ENCODE data around the gene ARHGEF1. TPM values are rescaled to one million over a fixed set of nuclear protein-coding genes. Genes with fewer than 3 reads are reported as not detected.

ARHGEF1 gene
- total RNA-seq, 1 donor from 2014 or later: 113 TPM

DNA sequence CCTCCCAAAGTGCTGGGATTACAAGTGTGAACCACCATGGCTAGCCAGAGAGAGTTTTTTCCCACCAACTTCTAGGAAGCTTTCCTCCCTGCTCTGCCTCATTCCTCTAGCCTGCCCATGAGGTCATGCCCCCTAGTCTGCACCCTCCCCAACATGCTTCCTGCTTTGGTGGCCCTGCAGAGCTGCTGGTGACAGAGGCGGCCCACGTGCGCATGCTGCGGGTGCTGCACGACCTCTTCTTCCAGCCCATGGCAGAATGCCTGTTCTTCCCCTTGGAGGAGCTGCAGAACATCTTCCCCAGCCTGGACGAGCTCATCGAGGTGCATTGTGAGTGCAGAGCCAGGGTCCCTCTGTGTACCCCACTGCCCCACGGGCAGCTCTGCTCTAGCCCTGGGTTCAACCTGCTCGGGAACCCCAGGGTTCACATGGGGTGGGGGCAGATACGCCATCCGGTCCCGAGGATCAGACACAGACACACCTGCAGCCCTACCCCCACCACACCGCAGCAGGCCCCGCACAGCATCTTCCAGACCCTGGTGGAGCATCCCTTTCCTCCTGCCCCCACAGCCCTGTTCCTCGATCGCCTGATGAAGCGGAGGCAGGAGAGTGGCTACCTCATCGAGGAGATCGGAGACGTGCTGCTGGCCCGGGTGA lies 18.9 kb downstream of the ARHGEF1 start:
- Mint-ChIP-seq H3K4me3 (ENCODE audit: unreplicated experiment) (no peak overlapping the region), H3K4me1 (ENCODE audit: unreplicated experiment) (peaks cover 6% of the 10 kb centered on the region), H3K27me3 (ENCODE audit: unreplicated experiment) (peaks cover 11% of the 10 kb centered on the region), H3K36me3 (ENCODE audit: low read depth, unreplicated experiment) (peaks cover 46% of the 10 kb centered on the region), H3K27ac (ENCODE audit: unreplicated experiment) (no peak overlapping the region), H3K9me3 (ENCODE audit: unreplicated experiment) (no peaks in the 10 kb centered on the region)
- DNase-seq (ENCODE audit: low spot score): no peak
- TF ChIP-seq, protein P1, sequence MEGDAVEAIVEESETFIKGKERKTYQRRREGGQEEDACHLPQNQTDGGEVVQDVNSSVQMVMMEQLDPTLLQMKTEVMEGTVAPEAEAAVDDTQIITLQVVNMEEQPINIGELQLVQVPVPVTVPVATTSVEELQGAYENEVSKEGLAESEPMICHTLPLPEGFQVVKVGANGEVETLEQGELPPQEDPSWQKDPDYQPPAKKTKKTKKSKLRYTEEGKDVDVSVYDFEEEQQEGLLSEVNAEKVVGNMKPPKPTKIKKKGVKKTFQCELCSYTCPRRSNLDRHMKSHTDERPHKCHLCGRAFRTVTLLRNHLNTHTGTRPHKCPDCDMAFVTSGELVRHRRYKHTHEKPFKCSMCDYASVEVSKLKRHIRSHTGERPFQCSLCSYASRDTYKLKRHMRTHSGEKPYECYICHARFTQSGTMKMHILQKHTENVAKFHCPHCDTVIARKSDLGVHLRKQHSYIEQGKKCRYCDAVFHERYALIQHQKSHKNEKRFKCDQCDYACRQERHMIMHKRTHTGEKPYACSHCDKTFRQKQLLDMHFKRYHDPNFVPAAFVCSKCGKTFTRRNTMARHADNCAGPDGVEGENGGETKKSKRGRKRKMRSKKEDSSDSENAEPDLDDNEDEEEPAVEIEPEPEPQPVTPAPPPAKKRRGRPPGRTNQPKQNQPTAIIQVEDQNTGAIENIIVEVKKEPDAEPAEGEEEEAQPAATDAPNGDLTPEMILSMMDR (IDR thresholded peaks at IDR 0.05; ENCODE audit: unreplicated experiment): no peak

DNA sequence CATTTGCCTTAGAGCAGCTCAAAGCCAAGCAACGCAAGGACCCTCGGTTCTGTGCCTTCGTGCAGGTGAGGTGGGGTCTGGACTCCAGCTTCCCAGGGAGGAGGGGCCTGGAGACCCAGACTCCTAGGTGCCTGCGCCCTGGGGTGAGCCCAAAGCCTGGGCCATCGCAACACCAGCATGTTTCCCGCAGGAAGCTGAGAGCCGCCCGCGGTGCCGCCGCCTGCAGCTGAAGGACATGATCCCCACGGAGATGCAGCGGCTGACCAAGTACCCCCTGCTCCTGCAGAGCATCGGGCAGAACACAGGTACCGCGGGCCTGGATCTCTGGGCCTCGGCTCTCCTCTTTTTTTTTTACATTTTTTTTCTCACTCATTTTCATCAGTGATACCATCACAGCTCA lies 19.6 kb downstream of the ARHGEF1 start:
- Mint-ChIP-seq H3K4me3 (ENCODE audit: unreplicated experiment) (no peak overlapping the region), H3K27me3 (ENCODE audit: unreplicated experiment) (peaks cover 11% of the 10 kb centered on the region), H3K27ac (ENCODE audit: unreplicated experiment) (no peak overlapping the region), H3K36me3 (ENCODE audit: low read depth, unreplicated experiment) (peaks cover 44% of the 10 kb centered on the region), H3K4me1 (ENCODE audit: unreplicated experiment) (peaks cover 5% of the 10 kb centered on the region), H3K9me3 (ENCODE audit: unreplicated experiment) (no peaks in the 10 kb centered on the region)
- DNase-seq (ENCODE audit: low spot score): no peak
- TF ChIP-seq, protein P1 (IDR thresholded peaks at IDR 0.05; ENCODE audit: unreplicated experiment): no peak

DNA sequence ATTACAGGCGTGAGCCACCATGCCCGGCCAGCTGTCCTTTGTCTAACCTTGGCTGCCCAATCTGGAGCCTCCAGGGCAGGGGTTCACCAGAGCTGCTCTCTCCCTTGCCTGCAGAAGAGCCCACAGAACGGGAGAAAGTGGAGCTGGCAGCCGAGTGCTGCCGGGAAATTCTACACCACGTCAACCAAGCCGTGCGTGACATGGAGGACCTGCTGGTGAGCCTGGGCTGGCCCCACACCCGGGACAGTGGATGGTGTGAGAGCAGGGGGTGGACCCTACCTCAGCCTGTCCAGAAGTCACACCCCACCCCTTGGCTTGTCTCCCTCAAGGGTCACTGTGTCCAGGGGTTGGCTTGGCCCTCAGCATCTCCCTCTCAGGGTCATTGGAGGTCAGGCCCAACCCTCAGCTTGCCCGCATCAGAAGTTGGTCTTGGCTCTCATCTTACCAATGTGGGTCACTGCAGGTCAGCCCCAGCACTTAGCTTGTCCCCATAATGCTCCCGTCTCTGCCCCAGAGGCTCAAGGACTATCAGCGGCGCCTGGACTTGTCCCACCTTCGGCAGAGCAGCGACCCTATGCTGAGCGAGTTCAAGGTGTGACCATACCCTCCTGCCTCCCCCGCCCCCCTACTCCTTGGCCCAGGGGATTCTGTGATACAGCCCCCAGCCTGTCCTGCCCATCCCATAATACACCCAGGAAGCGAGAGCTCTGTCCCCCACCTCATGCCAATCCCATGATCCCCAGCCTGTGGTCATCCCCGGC lies 20.4 kb downstream of the ARHGEF1 start:
- peaks cover 37% of the 10 kb centered on the region for H3K36me3 Mint-ChIP-seq (ENCODE audit: low read depth, unreplicated experiment)
- H3K4me3 Mint-ChIP-seq (ENCODE audit: unreplicated experiment): no peak overlapping the region
- H3K27ac Mint-ChIP-seq (ENCODE audit: unreplicated experiment): no peak overlapping the region
- H3K27me3 Mint-ChIP-seq (ENCODE audit: unreplicated experiment): peaks cover 10% of the 10 kb centered on the region
- TF ChIP-seq, protein P1 (IDR thresholded peaks at IDR 0.05; ENCODE audit: unreplicated experiment): no peak
- no peak for DNase-seq (ENCODE audit: low spot score)
- H3K9me3 Mint-ChIP-seq (ENCODE audit: unreplicated experiment): no peaks in the 10 kb centered on the region
- peaks cover 3% of the 10 kb centered on the region for H3K4me1 Mint-ChIP-seq (ENCODE audit: unreplicated experiment)

DNA sequence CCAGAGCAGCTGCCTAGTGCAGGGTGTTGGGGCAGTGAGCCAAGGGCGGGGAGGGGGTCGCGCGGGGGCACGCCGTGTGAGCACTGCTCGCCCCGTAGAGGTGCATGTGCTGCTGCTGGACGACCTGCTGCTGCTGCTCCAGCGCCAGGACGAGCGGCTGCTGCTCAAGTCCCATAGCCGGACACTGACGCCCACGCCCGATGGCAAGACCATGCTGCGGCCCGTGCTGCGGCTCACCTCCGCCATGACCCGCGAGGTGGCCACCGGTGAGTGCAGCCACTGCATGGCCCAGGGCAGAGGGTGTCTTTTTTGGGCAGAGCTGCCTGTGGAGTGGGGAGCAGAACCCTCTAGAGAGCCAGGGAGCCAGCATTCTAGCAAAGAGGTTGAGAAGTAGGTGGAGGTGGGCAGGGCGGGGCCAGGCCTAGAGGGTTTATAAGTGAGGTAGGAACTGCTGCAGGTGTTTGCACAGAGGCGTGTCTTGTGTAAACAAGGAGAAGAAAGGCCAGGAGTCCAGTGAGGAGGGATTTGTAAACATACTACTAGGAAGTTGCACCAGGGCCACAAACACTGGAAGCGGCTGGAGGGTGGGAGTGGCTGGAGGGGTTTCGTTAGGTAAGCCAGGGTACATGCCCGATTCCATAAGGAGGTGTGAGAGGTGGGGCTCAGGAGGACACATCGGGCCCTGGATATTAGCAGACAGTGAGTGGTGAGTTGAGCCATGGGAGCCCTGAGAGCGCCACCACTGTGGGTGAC lies 21.3 kb downstream of the ARHGEF1 start:
- TF ChIP-seq, protein P1 (IDR thresholded peaks at IDR 0.05; ENCODE audit: unreplicated experiment): no peak
- Mint-ChIP-seq H3K36me3 (ENCODE audit: low read depth, unreplicated experiment) (peaks cover 30% of the 10 kb centered on the region), H3K9me3 (ENCODE audit: unreplicated experiment) (no peaks in the 10 kb centered on the region), H3K27ac (ENCODE audit: unreplicated experiment) (no peak overlapping the region), H3K27me3 (ENCODE audit: unreplicated experiment) (peaks cover 10% of the 10 kb centered on the region), H3K4me1 (ENCODE audit: unreplicated experiment) (peaks cover 3% of the 10 kb centered on the region), H3K4me3 (ENCODE audit: unreplicated experiment) (peak overlapping the region; percentile 68)
- no peak for DNase-seq (ENCODE audit: low spot score)

All from endothelial cell (in vitro differentiated cells).